Astrocyte (in vitro differentiated cells and primary cell): ENCODE data around the gene C21orf58. TPM values are rescaled to one million over a fixed set of nuclear protein-coding genes. Genes with fewer than 3 reads are reported as not detected.
A peak's percentile ranks its signal among the peaks of the same experiment; 100 is the strongest.

Experiments
- DNase-seq: peaks from one replicate; pipeline ENCODE4 v3.0.0-alpha.2; 2010; ENCODE audit warnings: low read depth
- FAIRE-seq: peaks from 2 replicates; lab custom pipeline; 2011; peaks lifted over from hg19 to GRCh38; lab: Jason Lieb, UNC
- H2AFZ ChIP-seq: 2 replicates; pipeline ENCODE4 v1.6.0; 2012; ENCODE audit warnings: low read depth, low read length, inconsistent platforms
- H3K27ac ChIP-seq: 2 replicates; pipeline ENCODE4 v1.5.1; 2011; ENCODE audit warnings: low read depth, low read length, inconsistent platforms
- H3K27me3 ChIP-seq: 2 replicates; pipeline ENCODE4 v1.6.0; 2011; ENCODE audit warnings: low read length, inconsistent platforms; ENCODE audit not compliant: insufficient read depth
- H3K36me3 ChIP-seq: 2 replicates; pipeline ENCODE4 v1.5.1; 2011; ENCODE audit warnings: low read length, inconsistent platforms; ENCODE audit not compliant: insufficient read depth
- H3K4me1 ChIP-seq: 2 replicates; pipeline ENCODE4 v1.5.1; 2011; ENCODE audit warnings: low read length, inconsistent platforms; ENCODE audit not compliant: insufficient read depth
- H3K4me2 ChIP-seq: 2 replicates; pipeline ENCODE4 v1.6.0; 2012; ENCODE audit warnings: low read length, inconsistent platforms
- H3K4me3 ChIP-seq: 2 replicates; pipeline ENCODE4 v1.5.1; 2011; ENCODE audit warnings: low read depth, mild to moderate bottlenecking, low read length, inconsistent platforms; ENCODE audit not compliant: insufficient read depth
- H3K79me2 ChIP-seq: 2 replicates; pipeline ENCODE4 v1.6.0; 2012; ENCODE audit warnings: mild to moderate bottlenecking, low read length, inconsistent platforms; ENCODE audit not compliant: insufficient read depth
- H3K9ac ChIP-seq: 2 replicates; pipeline ENCODE4 v1.6.0; 2012; ENCODE audit warnings: mild to moderate bottlenecking, low read length, inconsistent platforms
- H3K9me3 ChIP-seq: 2 replicates; pipeline ENCODE4 v1.5.1; 2012; ENCODE audit warnings: low read depth, mild to moderate bottlenecking, low read length, inconsistent platforms; ENCODE audit not compliant: insufficient read depth
- H4K20me1 ChIP-seq: 2 replicates; pipeline ENCODE4 v1.6.0; 2012; ENCODE audit warnings: low read length, inconsistent platforms; ENCODE audit not compliant: insufficient read depth
- H3K27ac Mint-ChIP-seq: one replicate; pipeline ENCODE4 v1.8.0; 2021; ENCODE audit warnings: mild to moderate bottlenecking, mixed read lengths; ENCODE audit not compliant: unreplicated experiment
- H3K27me3 Mint-ChIP-seq: one replicate; pipeline ENCODE4 v1.8.0; 2021; ENCODE audit warnings: low read depth, mixed read lengths; ENCODE audit not compliant: unreplicated experiment
- H3K36me3 Mint-ChIP-seq: one replicate; pipeline ENCODE4 v1.8.0; 2021; ENCODE audit warnings: low read depth, mixed read lengths; ENCODE audit not compliant: unreplicated experiment
- H3K4me1 Mint-ChIP-seq: one replicate; pipeline ENCODE4 v1.8.0; 2021; ENCODE audit warnings: low read depth, mixed read lengths; ENCODE audit not compliant: unreplicated experiment
- H3K4me3 Mint-ChIP-seq: one replicate; pipeline ENCODE4 v1.8.0; 2021; ENCODE audit warnings: mild to moderate bottlenecking, moderate library complexity, mixed read lengths; ENCODE audit not compliant: unreplicated experiment
- H3K9me3 Mint-ChIP-seq: one replicate; pipeline ENCODE4 v1.8.0; 2021; ENCODE audit warnings: mild to moderate bottlenecking, mixed read lengths; ENCODE audit not compliant: unreplicated experiment
- EZH2 ChIP-seq: IDR thresholded peaks from 2 replicates; pipeline ENCODE4 v1.6.1; 2012; ENCODE audit warnings: mild to moderate bottlenecking, low read length, inconsistent platforms; ENCODE audit not compliant: insufficient read depth
- total RNA-seq: library from RNA; stranded (reverse); gene quantifications from 2 replicates; pipeline ENCODE4 v1.2.1, GENCODE V29; 2021
- TF ChIP-seq, protein P1 (sequence below): IDR thresholded peaks from 2 replicates; pipeline ENCODE4 v1.5.1; 2011; ENCODE audit warnings: low read depth, mild to moderate bottlenecking, inconsistent platforms, low read length, moderate library complexity; ENCODE audit not compliant: insufficient read depth

C21orf58 gene
- total RNA-seq, 1 donor from 2014 or later, result 3.2 TPM

DNA sequence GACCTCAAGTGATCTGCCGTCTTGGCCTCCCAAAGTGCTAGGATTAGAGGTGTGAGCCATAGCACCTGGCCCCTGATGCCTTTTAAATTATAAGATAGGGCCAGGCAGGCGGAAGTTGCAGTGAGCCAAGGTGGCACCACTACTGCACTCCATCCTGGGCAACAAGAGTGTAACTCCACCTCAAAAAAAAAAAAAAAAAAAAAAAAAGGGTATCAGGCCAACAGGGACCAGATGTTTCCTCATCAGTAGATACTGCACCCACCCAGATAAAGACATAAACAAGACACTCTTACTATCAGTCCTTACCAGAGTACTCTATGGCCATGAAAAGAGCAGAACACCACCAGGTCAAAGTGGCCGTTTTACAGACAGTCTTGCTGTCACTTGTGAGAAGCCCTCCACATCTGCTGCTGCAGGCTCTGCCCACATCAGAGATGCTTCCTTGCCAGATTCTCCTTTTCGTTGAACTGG, 3.3 kb downstream of the C21orf58 start:
- Histone ChIP-seq H3K4me2 (peak overlapping the region; percentile 35), H3K79me2 (peaks cover 49% of the 10 kb centered on the region), H4K20me1 (peaks cover 5% of the 10 kb centered on the region), H2AFZ (no peak overlapping the region), H3K27ac (no peak overlapping the region), H3K4me1 (peaks cover 11% of the 10 kb centered on the region), H3K4me3 (no peak overlapping the region), H3K9me3 (no peaks in the 10 kb centered on the region), H3K9ac (no peak overlapping the region), H3K36me3 (no peaks in the 10 kb centered on the region), H3K27me3 (no peaks in the 10 kb centered on the region)
- Mint-ChIP-seq H3K9me3 (no peaks in the 10 kb centered on the region), H3K27ac (no peak overlapping the region), H3K4me1 (peaks cover 7% of the 10 kb centered on the region), H3K36me3 (no peaks in the 10 kb centered on the region), H3K4me3 (no peak overlapping the region), H3K27me3 (no peaks in the 10 kb centered on the region)
- DNase-seq (no peak), FAIRE-seq (no peak)
- no peak for TF ChIP-seq EZH2
- TF ChIP-seq, protein P1, sequence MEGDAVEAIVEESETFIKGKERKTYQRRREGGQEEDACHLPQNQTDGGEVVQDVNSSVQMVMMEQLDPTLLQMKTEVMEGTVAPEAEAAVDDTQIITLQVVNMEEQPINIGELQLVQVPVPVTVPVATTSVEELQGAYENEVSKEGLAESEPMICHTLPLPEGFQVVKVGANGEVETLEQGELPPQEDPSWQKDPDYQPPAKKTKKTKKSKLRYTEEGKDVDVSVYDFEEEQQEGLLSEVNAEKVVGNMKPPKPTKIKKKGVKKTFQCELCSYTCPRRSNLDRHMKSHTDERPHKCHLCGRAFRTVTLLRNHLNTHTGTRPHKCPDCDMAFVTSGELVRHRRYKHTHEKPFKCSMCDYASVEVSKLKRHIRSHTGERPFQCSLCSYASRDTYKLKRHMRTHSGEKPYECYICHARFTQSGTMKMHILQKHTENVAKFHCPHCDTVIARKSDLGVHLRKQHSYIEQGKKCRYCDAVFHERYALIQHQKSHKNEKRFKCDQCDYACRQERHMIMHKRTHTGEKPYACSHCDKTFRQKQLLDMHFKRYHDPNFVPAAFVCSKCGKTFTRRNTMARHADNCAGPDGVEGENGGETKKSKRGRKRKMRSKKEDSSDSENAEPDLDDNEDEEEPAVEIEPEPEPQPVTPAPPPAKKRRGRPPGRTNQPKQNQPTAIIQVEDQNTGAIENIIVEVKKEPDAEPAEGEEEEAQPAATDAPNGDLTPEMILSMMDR, result no peak

DNA sequence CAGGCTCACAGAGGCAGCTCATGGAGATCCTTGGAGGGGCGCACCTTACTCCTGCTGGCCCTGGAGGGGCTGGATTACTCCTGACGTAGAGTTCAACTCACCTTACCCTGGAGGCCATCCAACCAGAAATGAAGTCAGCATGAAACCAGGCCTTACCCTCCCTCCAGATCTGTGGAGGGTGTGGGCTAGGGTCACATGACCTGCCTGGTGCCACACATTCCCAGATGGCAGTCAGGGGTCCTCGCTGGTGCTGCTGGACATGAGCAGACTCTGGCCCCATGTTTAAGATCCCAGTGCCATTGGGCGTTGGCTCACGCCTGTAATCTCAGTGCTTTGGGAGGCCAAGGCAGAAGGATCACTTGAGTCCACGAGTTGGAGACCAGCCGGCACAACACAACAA, 4.5 kb downstream of the C21orf58 start:
- no peak for FAIRE-seq
- Histone ChIP-seq H3K79me2 (peaks cover 42% of the 10 kb centered on the region), H3K4me2 (no peak overlapping the region), H3K36me3 (no peaks in the 10 kb centered on the region), H3K4me1 (peaks cover 10% of the 10 kb centered on the region), H3K27me3 (no peaks in the 10 kb centered on the region), H2AFZ (no peak overlapping the region), H3K9ac (no peak overlapping the region), H4K20me1 (peaks cover 5% of the 10 kb centered on the region), H3K9me3 (no peaks in the 10 kb centered on the region), H3K27ac (no peak overlapping the region), H3K4me3 (no peak overlapping the region)
- Mint-ChIP-seq H3K27me3 (no peaks in the 10 kb centered on the region), H3K4me1 (peaks cover 7% of the 10 kb centered on the region), H3K9me3 (no peaks in the 10 kb centered on the region), H3K36me3 (no peaks in the 10 kb centered on the region), H3K4me3 (no peak overlapping the region), H3K27ac (no peak overlapping the region)
- DNase-seq, result no peak
- TF ChIP-seq EZH2, result no peak
- TF ChIP-seq, protein P1, result no peak

DNA sequence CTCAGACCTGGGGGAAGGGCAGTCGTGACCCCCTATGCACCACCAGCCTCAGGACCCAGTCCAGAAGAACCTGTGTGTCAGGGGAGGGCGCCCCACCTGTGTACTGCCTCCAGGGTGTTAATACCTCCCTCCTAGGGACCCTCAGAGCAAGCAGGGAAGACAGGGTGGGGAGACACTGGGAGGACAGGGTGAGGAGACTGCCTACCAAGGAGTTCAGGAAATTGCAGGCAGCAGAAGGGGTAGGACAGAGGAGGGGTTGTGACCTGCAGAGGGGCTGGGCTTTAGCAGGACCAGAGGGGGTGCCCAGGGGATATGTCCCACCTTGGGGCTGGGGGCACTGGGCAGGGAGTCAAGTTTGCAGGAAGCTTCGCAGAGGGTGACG, 5.2 kb downstream of the C21orf58 start:
- Histone ChIP-seq H3K4me1 (peaks cover 10% of the 10 kb centered on the region), H3K9ac (no peak overlapping the region), H3K4me3 (no peak overlapping the region), H3K79me2 (peaks cover 39% of the 10 kb centered on the region), H3K9me3 (no peaks in the 10 kb centered on the region), H3K27me3 (no peaks in the 10 kb centered on the region), H4K20me1 (peaks cover 5% of the 10 kb centered on the region), H3K36me3 (no peaks in the 10 kb centered on the region), H3K27ac (no peak overlapping the region), H2AFZ (no peak overlapping the region), H3K4me2 (no peak overlapping the region)
- no peak overlapping the region for H3K27ac Mint-ChIP-seq
- peaks cover 7% of the 10 kb centered on the region for H3K4me1 Mint-ChIP-seq
- H3K27me3 Mint-ChIP-seq, result no peaks in the 10 kb centered on the region
- FAIRE-seq (no peak), DNase-seq (no peak)
- no peaks in the 10 kb centered on the region for H3K9me3 Mint-ChIP-seq
- no peaks in the 10 kb centered on the region for H3K36me3 Mint-ChIP-seq
- no peak overlapping the region for H3K4me3 Mint-ChIP-seq
- TF ChIP-seq, protein P1, result no peak
- TF ChIP-seq EZH2, result no peak
